ENCODE data around the gene USP47. TPM values are rescaled to one million over a fixed set of nuclear protein-coding genes. Genes with fewer than 3 reads are reported as not detected.
A peak's percentile ranks its signal among the peaks of the same experiment; 100 is the strongest.

USP47 gene
- total and polyA plus RNA-seq, 5 experiments from 2014 or later: 38.2 to 77.0 (median 54.3) TPM

GRCh38 chr11:11923828-11924227 lies 82.1 kb downstream of the USP47 start:
- ATAC-seq: no peak
- POLR2A ChIA-PET: no interaction called here
- Mint-ChIP-seq H3K36me3 (peaks cover 21 to 82% (median 35%) of the 10 kb centered on the region in 3 donors), H3K9me3 (no peaks in the 10 kb centered on the region), H3K27ac (peak overlapping the region in 7 of 10 donors; percentile 10 to 48 (median 41)), H3K4me1 (peaks cover 5 to 28% (median 17%) of the 10 kb centered on the region in 4 donors), H3K27me3 (no peaks in the 10 kb centered on the region), H3K4me3 (no peak overlapping the region)
- DNase-seq: no peak

DNA sequence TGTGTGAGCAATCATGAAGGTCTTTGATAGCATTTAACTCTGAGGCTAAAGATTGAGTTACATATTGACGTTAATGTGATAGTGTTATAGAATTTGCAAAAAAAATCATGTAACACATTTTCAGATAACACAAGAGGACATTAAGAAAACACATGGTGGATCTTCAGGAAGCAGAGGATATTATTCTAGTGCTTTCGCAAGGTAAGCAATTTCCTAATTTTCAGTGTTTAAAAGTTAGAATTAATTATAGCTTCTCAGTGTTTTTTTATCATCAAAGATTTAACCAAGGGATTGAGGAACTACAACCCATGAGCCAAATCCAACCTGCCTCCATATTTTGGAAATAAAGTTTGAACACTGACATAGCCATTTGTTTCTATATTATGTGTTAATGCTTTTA lies 88.1 kb downstream of the USP47 start:
- ATAC-seq (no peak), DNase-seq (no peak)
- POLR2A ChIA-PET: no interaction called here

DNA sequence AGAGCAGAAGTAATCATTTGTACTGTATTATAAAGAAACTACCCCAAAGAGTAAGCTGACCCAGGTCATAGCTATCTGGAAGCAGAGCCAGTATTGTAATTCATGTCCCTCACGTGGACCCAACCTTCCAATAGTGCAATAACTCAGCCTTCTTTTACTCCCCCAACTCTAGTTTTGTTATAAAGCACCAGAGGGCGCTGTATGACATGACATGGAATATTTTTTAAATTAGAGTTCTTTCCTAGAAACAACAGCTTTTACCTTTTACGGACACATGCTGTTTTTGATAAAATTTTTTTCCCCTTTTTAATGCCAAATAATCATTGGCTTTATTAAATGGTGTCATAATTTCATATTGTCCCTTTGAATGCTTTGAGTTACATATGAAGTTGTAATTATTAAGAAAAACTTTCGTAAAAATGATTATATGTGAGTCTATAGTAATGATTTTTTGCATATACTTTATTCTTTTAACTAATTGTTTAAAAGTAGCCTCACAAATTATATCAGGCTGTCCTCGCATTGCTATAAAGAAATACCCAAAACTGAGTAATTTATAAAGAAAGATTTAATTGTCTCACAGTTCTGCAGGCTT lies 89.8 kb downstream of the USP47 start:
- POLR2A ChIA-PET: interaction anchor here (1.0 kb wide), 1 partner anchor 89 kb away, joined by 3 read pairs; no protein-coding TSS in a partner anchor
- peaks cover 3 to 85% (median 25%) of the 10 kb centered on the region in 3 donors for H3K36me3 Mint-ChIP-seq
- H3K4me1 Mint-ChIP-seq: peaks cover 0 to 8% (median 4%) of the 10 kb centered on the region in 4 donors
- no peaks in the 10 kb centered on the region for H3K9me3 Mint-ChIP-seq
- DNase-seq (peak in 4 of 10 donors; percentile 6 to 35 (median 32)), ATAC-seq (peak in 1 of 2 donors; percentile 53)
- H3K27ac Mint-ChIP-seq: no peak overlapping the region
- H3K4me3 Mint-ChIP-seq: no peak overlapping the region
- no peaks in the 10 kb centered on the region for H3K27me3 Mint-ChIP-seq

More for the DNA sequence above, 88.1 kb downstream of the USP47 start:
- H3K9me3 Mint-ChIP-seq: no peaks in the 10 kb centered on the region
- H3K4me3 Mint-ChIP-seq: no peak overlapping the region
- no peaks in the 10 kb centered on the region for H3K27me3 Mint-ChIP-seq
- H3K4me1 Mint-ChIP-seq: peaks cover 2 to 18% (median 12%) of the 10 kb centered on the region in 4 donors
- H3K36me3 Mint-ChIP-seq: peaks cover 17 to 88% (median 36%) of the 10 kb centered on the region in 3 donors
- H3K27ac Mint-ChIP-seq: peak overlapping the region in 1 of 10 donors; percentile 68

GRCh38 chr11:11935536-11935935 lies 93.8 kb downstream of the USP47 start:
- Mint-ChIP-seq H3K36me3 (peaks cover 5 to 86% (median 34%) of the 10 kb centered on the region in 3 donors), H3K9me3 (no peaks in the 10 kb centered on the region), H3K27ac (no peak overlapping the region), H3K4me1 (peaks cover 0 to 4% (median 0%) of the 10 kb centered on the region in 4 donors), H3K27me3 (no peaks in the 10 kb centered on the region), H3K4me3 (no peak overlapping the region)
- DNase-seq: no peak
- POLR2A ChIA-PET: no interaction called here
- ATAC-seq: no peak

GRCh38 chr11:11937433-11937832 lies 95.7 kb downstream of the USP47 start:
- Mint-ChIP-seq H3K9me3 (no peaks in the 10 kb centered on the region), H3K4me3 (no peak overlapping the region), H3K4me1 (peaks cover 0 to 3% (median 0%) of the 10 kb centered on the region in 4 donors), H3K27me3 (no peaks in the 10 kb centered on the region), H3K36me3 (peaks cover 8 to 89% (median 33%) of the 10 kb centered on the region in 3 donors), H3K27ac (peak overlapping the region in 1 of 10 donors; percentile 6)
- POLR2A ChIA-PET: no interaction called here
- ATAC-seq: no peak
- no peak for DNase-seq

DNA sequence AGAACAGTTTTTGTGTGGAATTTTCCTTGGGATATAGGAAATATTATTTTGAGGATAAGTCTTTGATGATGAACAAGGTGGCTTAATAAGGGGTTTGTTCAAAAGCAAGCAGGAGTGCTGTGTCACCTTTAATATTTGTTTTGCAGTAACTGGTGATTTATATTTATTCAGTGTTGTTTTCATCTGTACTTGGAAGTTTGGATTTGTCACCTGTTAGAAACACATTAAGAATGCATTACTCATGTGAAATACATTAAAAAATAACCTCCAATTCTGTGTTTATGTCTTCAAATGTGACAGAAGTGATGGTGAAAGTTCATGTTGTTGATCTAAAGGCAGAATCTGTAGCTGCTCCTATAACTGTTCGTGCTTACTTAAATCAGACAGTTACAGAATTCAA lies 96.2 kb downstream of the USP47 start:
- Mint-ChIP-seq H3K9me3 (no peaks in the 10 kb centered on the region), H3K27me3 (no peaks in the 10 kb centered on the region), H3K36me3 (peaks cover 8 to 89% (median 28%) of the 10 kb centered on the region in 3 donors), H3K27ac (peak overlapping the region in 1 of 10 donors; percentile 30), H3K4me1 (peaks cover 0 to 2% (median 0%) of the 10 kb centered on the region in 4 donors), H3K4me3 (no peak overlapping the region)
- DNase-seq (no peak), ATAC-seq (no peak)
- POLR2A ChIA-PET: interaction anchor here (0.7 kb wide), 1 partner anchor 13 kb away, joined by 3 read pairs; no protein-coding TSS in a partner anchor

DNA sequence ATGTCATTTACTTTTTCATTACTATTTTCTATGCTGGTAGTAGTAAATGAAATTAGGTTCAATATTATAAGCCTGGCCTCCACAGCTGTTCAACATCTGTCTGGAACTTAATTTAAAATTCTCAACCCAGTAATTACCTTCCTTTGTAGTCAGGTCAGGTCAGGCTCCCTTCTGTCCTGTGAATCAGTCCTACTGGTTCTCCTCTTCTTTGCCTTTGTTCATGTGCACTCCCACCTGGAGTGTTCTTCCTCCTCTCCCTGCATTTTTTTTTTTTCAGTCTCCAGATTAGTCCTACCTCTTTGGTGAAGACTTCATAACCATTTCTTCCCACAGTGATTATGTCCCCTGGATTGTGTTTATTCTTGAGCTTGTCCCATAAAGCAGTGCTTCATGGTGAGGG lies 98.8 kb downstream of the USP47 start:
- peak overlapping the region in 1 of 10 donors; percentile 17 for H3K4me3 Mint-ChIP-seq

GRCh38 chr11:11942668-11943067 lies 100.9 kb downstream of the USP47 start:
- Mint-ChIP-seq H3K4me1 (peaks cover 0 to 2% (median 0%) of the 10 kb centered on the region in 4 donors), H3K4me3 (no peak overlapping the region), H3K36me3 (peaks cover 8 to 87% (median 19%) of the 10 kb centered on the region in 3 donors), H3K27me3 (no peaks in the 10 kb centered on the region), H3K27ac (peak overlapping the region in 2 of 10 donors; percentile 33 to 40), H3K9me3 (no peaks in the 10 kb centered on the region)
- POLR2A ChIA-PET: no interaction called here
- ATAC-seq: no peak
- DNase-seq: no peak

More for the DNA sequence above, 98.8 kb downstream of the USP47 start:
- no peaks in the 10 kb centered on the region for H3K27me3 Mint-ChIP-seq
- H3K9me3 Mint-ChIP-seq: no peaks in the 10 kb centered on the region
- POLR2A ChIA-PET: interaction anchor here (0.7 kb wide), 1 partner anchor 141 kb away, joined by 3 read pairs; no protein-coding TSS in a partner anchor
- peaks cover 0 to 2% (median 0%) of the 10 kb centered on the region in 4 donors for H3K4me1 Mint-ChIP-seq
- ATAC-seq: no peak
- peak overlapping the region in 3 of 10 donors; percentile 6 to 46 (median 31) for H3K27ac Mint-ChIP-seq
- no peak for DNase-seq
- H3K36me3 Mint-ChIP-seq: peaks cover 8 to 89% (median 23%) of the 10 kb centered on the region in 3 donors

DNA sequence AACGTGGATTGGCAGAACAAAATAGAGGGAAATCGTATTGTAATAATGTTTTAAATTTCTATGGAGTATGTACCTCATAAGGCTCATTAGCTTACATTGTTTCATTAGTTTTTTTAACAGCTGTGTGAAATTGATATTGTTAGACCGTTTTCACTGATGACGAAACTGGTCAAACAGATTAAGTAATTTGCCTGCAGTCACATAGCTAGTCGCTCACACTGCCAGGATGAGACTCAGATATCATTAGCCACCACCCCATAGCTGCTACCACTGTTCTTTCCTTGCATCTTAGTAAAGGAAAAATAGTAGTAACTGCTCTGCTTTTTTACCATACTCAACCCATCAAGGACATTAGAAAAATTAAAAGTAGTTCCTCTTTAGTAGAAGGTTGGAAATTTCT lies 102.7 kb downstream of the USP47 start:
- Mint-ChIP-seq H3K27ac (peak overlapping the region in 4 of 10 donors; percentile 21 to 53 (median 30)), H3K27me3 (no peaks in the 10 kb centered on the region), H3K4me1 (no peaks in the 10 kb centered on the region), H3K36me3 (peaks cover 4 to 84% (median 8%) of the 10 kb centered on the region in 3 donors), H3K4me3 (no peak overlapping the region), H3K9me3 (no peaks in the 10 kb centered on the region)
- ATAC-seq (no peak), DNase-seq (no peak)
- POLR2A ChIA-PET: no interaction called here

DNA sequence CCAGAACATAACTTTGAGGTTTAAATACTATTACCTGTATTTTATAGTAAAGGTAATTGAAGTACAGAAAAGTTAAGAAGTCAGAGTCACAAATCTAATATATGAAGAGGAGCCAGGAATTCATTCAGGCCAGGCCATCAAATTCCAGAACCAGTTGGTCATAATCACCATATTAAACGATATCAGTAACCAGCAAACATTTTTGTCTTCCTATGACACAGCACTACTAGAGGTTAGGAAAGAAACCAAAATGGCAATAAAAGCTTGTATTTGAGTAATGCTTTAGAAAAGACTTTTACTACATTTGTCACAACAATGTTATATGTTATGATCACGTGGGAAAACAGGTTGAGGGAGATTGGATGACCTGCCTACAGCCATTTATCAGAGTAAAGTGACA lies 104.4 kb downstream of the USP47 start:
- Mint-ChIP-seq H3K27ac (peak overlapping the region in 2 of 10 donors; percentile 5 to 79), H3K27me3 (no peaks in the 10 kb centered on the region), H3K9me3 (no peaks in the 10 kb centered on the region), H3K4me3 (no peak overlapping the region), H3K36me3 (peaks cover 0 to 87% (median 14%) of the 10 kb centered on the region in 3 donors), H3K4me1 (no peaks in the 10 kb centered on the region)
- POLR2A ChIA-PET: no interaction called here
- ATAC-seq (no peak), DNase-seq (no peak)

GRCh38 chr11:11946878-11947277 lies 105.1 kb downstream of the USP47 start:
- DNase-seq (no peak), ATAC-seq (no peak)
- Mint-ChIP-seq H3K27ac (peak overlapping the region in 7 of 10 donors; percentile 5 to 80 (median 26)), H3K4me3 (no peak overlapping the region), H3K9me3 (no peaks in the 10 kb centered on the region), H3K4me1 (no peaks in the 10 kb centered on the region), H3K27me3 (no peaks in the 10 kb centered on the region), H3K36me3 (peaks cover under 1 to 87% (median 19%) of the 10 kb centered on the region in 3 donors)
- POLR2A ChIA-PET: no interaction called here

DNA sequence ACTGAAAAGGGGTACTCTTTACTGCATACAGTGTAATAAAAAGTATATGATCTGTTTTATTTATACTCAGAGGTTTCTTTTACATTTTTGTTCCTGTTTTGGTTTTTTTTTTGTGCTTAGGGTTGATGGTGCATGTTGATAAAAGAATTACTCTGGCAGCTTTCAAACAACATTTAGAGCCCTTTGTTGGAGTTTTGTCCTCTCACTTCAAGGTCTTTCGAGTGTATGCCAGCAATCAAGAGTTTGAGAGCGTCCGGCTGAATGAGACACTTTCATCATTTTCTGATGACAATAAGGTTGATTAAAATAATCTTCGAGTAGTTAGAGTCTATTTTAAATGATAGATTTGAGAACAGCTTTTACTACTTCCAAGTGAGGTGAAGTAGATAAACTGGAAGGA lies 106.1 kb downstream of the USP47 start:
- POLR2A ChIA-PET: interaction anchor here (0.7 kb wide), 1 partner anchor 402 kb away, joined by 3 read pairs; no protein-coding TSS in a partner anchor
- Mint-ChIP-seq H3K9me3 (no peaks in the 10 kb centered on the region), H3K4me1 (peaks cover 0 to 2% (median 0%) of the 10 kb centered on the region in 4 donors), H3K27me3 (no peaks in the 10 kb centered on the region), H3K27ac (peak overlapping the region in 4 of 10 donors; percentile 10 to 70 (median 29)), H3K4me3 (no peak overlapping the region), H3K36me3 (peaks cover 8 to 87% (median 24%) of the 10 kb centered on the region in 3 donors)
- ATAC-seq (no peak), DNase-seq (no peak)

GRCh38 chr11:11948242-11948947 lies 106.6 kb downstream of the USP47 start:
- Mint-ChIP-seq H3K36me3 (peaks cover 8 to 87% (median 23%) of the 10 kb centered on the region in 3 donors), H3K27me3 (no peaks in the 10 kb centered on the region), H3K27ac (peak overlapping the region in 6 of 10 donors; percentile 10 to 70 (median 32)), H3K9me3 (no peaks in the 10 kb centered on the region), H3K4me1 (peaks cover 0 to 2% (median 0%) of the 10 kb centered on the region in 4 donors), H3K4me3 (no peak overlapping the region)
- DNase-seq: no peak
- POLR2A ChIA-PET: no interaction called here
- no peak for ATAC-seq

Measured in naive thymus-derived CD8-positive, alpha-beta T cell (primary cell).